Prostate gland (tissue), 2 donors: ENCODE measurements around the gene PAK4.

Source experiments
- CTCF ChIP-seq, 4 experiments: fragments of 200-600 bp in 2 of 4; fragments of 450-650 bp in 2 of 4; sonication (generic) in 2 of 4; IDR thresholded peaks; 1 replicate in 3 of 4; 2 replicates in 1 of 4; pipeline ENCODE4 v1.5.1; 2016 to 2019; ENCODE audit warnings: antibody characterized with exemption in 4 of 4, mild to moderate bottlenecking in 2 of 4, moderate library complexity in 2 of 4
- POLR2A ChIP-seq: fragments of 450-650 bp; IDR thresholded peaks from one replicate; pipeline ENCODE4 v1.6.1; 2016; ENCODE audit warnings: antibody characterized with exemption, mild to moderate bottlenecking
- POLR2AphosphoS5 ChIP-seq: sonication (generic); formaldehyde crosslinking; IDR thresholded peaks from one replicate; pipeline ENCODE4 v1.6.1; 2017; ENCODE audit warnings: antibody characterized with exemption

GRCh38 chr19:39135701-39136100, 10.1 kb downstream of the PAK4 start:
- TF ChIP-seq POLR2A (no peak), CTCF (IDR thresholded peaks at IDR 0.05) (no peak), POLR2AphosphoS5 (no peak)
